HS-27A (cell line): ENCODE data around the gene WBP2.

Experiments
- DNase-seq: peaks from one replicate; pipeline ENCODE4 v3.0.0-alpha.2; 2012; ENCODE audit warnings: low read depth, missing footprints

Gene WBP2

DNA sequence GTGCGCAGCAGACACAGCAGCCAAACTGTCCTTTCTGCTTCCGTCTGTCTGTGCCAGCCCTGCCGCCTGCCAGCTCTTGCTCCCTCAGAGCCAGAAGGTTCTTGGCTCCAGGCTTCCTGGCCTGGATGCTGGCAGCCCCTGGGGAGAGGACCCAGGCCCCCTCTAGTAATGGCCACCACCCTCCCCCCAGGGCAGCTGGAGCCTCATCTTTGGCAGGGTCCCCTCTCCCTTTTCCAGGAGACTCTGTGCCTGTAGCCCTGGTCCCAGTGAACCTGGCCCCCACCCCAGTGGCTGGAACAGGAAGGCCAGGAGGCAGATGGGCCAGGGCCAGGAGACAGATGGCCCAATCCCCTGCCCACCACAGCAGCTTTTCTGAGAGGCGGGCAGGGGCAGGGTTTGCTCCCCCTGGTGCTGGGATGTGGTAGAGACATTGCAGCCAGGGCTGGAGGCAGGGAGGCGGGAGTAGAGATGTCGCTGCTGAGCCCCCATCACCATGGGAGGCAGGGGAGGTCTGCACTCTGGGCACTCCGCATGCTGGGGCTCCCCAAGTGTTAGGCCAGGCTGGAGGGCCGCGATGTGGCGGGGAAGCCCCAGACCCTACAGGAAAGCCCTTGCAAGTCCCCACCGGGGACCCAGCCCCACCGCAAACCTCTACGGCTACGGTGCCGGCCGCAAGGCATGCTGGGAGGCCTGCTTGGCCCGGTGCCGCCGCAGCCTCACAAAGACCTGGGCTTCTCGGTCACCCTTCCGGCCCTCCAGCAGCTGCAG, 27.6 kb downstream of the WBP2 start:
- DNase-seq = no peak

DNA sequence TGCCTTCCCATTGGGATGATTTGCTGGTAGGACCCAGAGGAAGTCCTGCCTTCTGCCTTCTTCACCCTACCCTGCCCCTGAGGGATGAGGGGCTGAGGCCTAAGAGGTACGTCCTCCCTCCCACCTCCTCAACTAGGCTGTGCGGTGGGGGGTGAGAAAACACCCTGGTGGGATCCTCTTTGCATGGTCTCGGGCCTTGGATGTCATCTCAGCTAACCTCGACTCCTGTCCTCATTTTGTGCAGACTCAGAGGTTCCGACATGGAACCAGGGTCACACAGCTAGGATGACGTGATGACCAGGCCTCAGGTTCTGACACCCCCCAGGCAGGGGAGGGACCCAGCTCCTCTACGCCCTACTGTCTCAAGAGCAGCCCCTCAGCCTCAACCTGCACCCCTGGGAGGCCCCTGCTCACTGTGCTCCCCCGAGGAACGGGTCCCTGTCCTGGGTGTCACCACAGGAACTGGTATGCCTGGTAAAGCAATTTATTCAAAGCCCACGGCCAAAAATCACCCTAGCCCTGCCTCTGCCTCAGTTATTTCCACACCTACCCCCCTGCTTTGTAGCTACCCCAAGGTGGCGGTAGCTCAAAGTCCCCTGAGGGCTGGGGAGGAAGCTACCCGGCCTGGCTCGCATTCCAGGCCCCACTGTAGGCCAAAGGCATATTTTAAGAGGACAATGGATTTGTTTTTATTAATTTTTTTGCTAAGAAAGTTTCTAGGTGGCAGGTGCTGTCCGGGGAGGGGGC, 28.4 kb downstream of the WBP2 start:
- DNase-seq = no peak

DNA sequence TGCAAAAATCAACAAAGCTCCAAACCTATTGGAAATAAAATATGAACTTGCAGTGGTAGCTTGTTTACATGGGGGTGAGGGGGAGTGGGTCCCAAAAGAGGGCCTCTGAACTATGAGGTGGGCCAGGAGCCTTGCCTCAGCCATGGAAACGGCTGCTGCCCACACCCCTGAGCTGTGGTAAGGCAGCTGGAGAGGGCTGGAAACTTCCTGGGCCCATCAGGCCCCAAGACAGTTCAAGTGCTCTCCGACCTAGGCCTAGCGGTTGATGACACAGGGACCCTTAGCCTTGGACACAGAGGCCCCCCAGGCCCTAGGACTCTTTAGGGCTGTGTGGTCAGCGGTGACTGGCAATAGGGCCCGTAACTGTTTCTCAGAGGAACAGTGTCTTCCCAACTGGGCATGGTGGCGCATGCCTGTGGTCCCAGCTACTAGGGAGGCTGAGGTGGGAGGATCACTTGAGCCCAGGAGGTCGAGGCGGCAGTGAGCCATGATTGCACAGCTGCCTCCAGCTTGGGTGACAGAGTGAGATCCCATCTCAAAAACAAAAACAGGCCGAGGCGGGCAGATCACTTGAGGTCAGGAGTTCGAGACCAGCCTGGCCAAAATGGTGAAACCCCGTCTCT, 29.3 kb downstream of the WBP2 start:
- DNase-seq = no peak

DNA sequence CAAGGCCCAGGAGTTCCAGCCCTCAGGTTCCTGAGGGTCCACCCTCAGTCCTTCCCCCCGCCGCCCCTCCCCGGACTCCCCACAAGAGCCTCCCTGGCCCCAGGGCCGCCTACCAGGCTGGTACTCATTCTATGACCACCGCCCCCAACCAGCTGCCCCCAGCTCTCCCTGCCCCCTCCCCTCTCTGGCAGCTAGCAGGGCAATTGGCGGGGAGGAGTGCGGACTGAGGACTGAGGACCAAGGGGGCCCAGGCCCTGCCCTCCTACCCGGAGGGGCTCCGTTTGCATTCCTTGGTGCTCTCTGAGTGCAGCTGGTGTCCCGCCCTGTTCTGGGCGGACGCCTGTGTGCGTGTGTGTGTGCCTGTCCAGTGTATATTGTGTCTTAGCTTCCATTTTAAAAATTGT, 30.0 kb downstream of the WBP2 start:
- DNase-seq = no peak

DNA sequence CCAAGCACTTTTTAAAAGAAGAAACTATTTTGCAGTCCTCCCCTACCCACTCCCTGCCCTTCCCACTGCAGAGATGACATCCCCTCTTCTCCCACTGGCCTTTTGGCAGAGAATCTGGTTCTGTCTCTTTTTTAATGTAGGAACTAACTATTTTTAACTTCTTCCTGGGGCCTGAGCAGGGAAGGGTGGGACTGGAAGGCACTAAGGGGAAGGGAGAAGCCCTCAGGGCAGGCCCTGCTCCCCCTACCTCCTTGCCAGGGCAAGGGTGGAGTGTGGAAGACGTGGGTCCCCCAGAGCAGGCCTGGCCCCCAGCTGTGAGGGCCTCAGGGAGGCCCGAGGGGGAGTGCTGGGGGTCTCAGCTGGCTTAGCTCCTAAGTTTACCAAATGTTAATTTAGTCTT, 30.5 kb downstream of the WBP2 start:
- no peak for DNase-seq

DNA sequence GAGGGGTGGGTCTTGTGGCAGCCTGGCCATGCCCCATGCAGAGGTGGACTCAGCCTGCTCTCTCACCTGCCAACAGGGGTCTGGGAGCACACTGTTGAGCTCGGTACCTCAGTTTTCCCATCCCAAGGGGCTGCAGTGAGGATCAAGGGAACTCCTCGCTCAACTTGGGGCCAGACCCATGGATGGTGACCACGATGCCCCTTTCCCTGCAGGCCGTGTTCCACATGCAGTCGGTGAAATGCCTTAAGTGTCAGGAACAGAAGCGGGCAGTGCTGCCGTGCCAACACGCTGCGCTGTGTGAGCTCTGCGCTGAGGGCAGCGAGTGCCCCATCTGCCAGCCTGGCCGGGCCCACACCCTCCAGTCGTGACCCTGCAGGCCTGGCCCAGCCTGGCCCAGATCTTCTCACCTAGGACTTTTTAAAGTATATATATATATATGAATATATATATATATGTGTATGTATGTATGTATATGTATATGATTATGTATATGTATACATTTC, 31.0 kb downstream of the WBP2 start:
- DNase-seq = no peak

DNA sequence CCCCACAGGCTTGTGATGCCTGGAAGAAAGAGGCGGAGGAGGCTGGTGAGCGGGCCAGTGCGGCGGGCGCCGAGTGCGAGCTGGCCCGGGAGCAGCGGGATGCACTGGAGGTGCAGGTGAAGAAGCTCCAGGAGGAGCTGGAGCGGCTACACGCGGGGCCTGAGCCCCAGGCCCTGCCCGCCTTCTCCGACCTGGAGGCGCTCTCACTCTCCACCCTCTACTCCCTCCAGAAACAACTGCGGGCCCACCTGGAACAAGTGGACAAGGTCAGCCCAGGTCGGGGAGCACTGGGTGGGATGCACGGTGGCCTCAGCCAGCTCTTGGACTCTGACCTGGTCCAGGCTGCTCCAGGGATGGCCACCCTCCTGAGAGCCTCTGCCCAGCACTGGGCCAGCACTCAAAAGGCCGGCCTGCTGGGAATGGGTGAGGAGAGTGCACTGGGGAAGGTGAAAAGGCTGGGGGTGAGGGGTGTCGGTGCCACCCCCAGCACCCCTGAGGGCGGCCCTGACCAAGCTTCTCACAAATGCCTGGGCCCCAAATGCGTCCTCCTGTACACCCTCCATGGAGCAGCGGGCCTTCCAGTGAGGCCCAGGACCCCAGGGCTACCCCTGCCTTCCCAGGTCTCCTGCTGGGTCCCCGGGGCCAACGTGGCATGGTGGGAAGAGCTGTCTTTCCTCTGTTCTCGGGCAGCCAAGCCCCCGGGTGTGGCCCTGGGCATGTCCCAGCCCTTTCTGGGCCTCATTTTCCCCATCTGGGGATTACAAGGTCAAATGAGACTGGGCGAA, 31.7 kb downstream of the WBP2 start:
- no peak for DNase-seq

DNA sequence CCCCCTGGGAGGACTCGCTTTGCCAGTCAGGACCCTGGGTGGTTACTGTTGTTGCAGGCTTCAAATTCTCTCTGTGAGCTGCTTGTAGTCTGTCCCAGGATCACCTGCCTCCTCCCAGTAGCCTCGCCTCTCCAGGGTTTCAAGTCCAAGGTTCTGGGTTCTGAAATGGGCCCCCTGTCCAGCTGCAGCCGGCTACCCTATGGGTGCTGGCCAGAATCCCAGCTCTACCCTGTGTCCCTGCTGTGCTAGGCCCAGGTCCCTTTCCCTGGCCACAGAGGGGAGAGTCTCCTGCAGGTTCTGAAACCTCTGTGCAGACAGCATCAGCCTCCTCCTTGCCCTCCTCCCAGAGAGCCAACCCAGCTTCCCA, 32.4 kb downstream of the WBP2 start:
- DNase-seq = no peak

DNA sequence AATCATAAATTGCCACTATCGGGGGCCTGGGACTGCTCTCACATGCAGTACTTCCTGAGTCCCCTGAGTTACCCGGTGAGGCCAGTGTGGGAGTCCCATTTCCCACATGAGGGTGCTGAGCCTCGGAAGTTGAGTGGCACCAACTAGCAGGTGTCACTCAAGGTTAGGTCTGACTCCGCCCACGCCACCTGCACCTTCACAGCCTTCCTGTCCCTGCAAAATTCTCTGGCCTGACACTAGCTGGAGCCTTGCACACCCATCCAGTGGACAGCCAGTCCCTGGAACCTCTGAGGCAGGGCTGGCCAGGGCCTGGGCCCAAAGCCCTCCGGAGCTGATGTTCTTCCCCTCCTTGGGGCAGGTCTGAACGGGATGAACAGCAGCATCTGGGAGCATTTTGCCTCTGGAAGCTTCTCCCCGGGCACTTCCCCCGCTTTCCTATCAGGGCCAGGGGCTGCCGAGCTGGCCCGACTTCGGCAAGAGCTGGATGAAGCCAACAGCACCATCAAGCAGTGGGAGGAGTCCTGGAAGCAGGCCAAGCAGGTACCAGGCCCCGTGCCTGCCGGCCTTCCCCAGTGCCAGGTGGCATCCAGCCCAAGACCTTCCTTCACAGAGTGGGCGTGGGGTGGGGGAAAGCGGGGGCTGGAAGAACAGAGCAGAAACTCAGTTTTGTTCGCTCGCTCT, 32.9 kb downstream of the WBP2 start:
- no peak for DNase-seq

DNA sequence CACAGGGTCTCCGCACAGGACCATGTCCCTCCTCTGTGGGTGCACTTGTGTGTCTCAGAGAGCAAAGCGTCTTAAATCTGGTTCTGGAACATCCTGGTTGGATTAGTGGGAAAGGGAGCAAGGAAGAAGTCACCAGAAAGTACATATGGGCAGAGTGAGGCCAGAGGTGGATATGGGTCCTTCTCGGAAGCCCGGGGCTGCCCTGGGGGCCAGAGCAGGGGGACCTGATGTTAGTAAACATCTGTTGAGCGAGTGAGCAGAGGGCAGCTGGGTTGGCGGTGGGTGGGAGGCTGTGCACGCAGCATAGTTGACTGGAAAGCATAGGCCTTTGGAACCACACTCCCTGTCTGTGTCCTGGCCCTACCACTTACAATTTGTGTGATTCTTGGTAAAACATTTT, 33.6 kb downstream of the WBP2 start:
- DNase-seq = no peak

DNA sequence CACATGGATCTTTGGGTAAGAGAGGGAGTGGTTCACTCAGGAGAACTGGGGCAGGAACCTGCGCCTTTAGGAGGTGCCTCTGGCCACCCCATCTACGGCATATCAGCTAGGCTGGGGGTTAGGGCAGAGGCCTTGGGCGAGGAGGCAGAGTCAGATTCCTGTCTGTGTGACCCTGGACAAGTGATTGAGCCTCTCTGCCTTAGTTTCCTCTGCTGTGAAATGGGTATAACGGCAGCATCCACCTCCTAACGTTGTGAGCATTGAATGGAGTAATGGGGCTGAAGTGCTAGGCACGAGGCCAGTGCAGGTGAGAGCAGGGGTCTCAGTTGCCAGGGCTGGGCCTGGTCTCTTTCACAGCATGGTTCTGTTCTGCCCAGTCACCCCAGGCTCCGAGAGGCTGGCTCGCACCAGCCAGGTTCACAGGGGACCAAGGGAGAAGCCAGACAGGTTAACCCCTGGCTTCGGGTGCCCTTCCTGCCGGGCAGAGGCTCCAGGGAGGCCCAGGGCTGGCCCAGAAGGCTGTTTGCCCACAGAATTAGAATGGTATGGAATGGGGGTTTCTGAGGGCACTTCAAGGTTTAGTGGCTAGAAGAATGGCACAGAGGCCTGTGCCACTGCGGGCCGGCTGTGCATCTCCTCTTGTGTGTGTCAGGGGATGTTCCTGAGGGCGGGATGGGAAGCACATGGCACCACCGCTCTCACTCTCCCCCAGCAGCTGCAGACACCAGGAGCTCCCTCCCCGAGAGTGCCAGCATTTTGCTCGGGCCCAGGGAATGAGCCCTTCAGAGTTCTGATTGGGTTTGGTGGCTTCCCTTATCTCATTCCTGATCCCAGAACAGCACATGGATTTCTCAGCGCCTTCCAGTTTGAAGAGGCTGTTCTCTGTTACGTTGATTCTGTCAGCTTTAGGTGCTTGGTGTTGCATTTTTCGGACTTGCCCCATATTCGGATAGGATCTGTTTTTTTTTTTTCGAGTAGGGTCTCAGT, 34.7 kb downstream of the WBP2 start:
- DNase-seq = no peak

DNA sequence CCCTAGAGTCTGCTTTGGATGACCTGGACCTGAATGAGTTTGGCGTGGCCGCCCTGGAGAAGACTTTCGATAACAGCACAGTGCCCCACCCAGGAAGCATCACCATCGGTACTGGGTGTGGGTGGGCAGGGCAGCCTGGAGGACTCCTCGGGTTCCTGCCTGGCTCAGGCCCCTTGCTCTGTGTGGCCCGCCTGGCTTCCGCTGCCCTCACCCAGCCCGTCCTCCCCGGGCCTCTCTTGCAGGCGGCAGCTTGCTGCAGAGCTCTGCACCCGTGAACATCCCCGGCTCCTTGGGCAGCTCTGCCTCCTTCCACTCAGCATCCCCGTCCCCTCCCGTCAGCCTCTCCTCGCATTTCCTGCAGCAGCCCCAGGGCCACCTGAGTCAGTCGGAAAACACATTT, 35.5 kb downstream of the WBP2 start:
- DNase-seq = no peak

DNA sequence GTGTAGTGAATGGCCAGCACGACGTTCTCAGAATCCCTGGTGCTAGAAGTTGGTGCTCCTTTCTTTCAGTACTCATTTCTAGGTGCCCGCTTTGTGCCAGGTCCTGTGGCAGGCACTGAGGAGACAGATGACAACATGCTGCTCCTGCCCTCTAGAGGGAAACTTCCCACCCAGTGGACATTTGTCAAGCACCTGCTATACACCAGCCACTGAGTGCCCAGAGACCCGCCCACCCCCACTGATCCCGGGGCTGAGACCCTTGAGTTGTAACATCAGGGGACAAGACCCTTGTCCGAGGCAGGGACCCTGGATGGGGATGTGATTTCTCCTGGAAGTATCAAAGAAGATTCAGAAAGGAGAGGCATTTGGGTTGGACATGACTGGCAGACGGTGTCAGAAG, 36.0 kb downstream of the WBP2 start:
- DNase-seq = no peak

DNA sequence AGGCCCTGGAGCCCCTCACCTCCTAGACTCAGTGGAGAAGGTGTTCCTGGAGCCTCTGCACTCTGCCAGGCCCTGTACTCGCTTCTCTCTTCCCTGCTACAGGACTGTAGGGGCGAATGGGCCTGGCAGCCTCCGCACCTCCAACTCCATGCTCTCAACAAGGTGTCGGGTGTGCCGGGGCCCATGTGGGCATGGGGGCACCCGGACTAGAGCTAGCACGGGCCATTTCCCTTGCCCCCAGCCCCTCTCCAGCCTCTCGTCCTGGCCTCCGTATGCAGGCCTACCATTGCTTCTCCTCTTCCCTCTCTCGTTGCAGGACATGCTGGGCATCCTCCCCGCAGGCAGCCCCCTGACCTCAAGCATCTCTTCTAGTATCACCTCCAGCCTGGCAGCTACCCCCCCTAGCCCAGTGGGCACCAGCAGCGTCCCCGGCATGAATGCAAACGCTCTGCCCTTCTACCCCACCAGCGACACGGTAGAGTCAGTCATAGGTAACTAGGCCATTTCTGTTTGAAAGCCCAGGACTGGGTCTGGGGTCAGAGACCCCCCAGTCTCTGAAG, 36.7 kb downstream of the WBP2 start:
- no peak for DNase-seq

DNA sequence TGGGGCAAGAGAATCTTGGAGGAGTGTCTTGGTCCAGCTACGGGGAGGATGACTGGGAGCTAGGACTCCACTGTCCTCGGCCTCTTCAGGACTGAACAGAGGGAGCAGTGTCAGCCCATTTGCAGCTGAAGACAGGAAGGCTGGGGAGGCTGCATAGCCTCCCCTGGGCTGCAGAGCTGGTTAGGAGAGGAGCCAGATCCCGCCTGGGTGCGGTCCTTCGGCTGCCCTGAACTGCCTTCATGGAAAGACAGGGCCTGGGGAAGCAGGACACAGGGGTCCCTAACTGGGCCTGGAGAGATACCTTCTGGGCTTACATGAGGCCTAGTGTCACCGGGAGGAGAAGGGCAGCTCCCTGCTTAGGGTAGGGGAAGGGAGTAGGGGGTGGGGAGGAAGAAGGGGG, 37.6 kb downstream of the WBP2 start:
- DNase-seq = no peak

DNA sequence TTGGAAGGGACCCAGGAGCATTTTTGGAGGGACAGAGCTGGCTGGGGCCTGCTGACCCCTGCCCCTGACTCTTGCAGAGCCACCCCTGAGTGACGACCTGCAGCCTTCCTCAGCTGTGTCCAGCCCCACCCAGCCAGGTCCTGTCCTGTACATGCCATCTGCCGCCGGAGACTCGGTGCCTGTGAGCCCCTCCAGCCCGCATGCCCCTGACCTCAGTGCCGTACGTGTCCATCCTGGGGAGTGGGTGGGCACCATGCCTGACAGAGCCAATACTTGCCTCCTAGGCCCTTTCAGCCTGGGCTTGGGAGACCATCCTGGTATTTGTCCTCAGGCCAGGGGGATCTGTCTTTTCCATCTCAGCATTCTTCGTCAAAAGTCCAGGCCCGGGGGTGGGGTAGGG, 38.4 kb downstream of the WBP2 start:
- DNase-seq = no peak

DNA sequence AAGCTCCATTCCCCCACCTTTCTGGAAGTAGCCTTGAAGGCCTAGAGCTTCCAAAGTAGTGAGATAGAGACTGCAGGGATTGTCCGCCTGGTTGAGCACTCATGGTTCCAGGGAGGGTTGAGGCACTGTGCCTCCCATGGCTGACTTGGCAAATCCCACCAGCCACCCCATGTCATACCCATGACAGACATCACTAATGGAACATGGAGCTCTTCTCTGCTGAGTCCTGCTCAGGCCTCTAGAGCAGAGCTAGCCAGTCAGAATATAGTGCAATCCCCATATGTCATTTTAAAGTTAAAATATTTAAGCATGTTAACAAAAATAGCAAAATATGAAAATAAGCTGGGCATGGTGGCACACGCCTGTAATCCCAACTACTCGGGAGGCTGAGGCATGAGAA, 39.7 kb downstream of the WBP2 start:
- no peak for DNase-seq

DNA sequence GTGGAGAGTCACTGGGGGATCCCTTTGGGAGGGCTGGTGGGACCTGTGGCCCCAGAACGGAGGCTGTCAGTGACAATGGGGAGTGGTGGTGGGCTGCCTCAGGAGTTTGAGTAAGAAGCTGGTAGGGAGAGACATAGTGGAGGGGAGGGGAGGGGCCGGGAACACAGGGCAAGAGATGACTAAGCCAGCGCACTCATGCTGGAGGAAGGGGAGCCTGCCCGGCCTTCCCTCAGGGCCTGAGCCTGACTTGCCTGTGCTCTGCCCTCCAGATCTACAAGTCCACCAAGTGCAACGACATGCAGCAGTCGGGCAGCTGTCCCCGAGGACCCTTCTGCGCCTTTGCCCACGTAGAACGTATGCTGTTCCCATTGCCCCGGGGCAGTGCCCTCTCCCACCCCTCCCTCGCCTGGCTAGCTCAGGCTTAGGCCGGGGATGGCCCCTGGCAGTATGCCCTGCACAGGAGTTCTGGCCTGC, 40.2 kb downstream of the WBP2 start:
- DNase-seq = no peak

DNA sequence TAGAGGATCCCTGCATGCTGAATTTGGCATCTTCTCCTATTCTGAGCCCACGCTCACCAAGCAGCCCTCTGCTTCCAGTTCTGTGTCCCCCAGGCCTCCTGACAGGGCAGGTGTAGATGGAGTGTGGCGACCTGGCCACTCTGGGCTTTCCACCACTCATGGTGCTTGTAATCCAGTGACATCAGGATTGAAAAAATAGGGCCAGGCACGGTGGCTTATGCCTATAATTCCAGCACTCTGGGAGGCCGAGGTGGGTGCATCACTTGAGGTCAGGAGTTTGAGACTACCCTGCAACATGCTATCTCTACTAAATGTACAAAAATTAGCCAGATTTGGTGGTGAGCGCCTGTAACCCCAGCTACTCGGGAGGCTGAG, 41.1 kb downstream of the WBP2 start:
- DNase-seq = no peak
